Measurements from ENCODE around the gene PXK.

DNA sequence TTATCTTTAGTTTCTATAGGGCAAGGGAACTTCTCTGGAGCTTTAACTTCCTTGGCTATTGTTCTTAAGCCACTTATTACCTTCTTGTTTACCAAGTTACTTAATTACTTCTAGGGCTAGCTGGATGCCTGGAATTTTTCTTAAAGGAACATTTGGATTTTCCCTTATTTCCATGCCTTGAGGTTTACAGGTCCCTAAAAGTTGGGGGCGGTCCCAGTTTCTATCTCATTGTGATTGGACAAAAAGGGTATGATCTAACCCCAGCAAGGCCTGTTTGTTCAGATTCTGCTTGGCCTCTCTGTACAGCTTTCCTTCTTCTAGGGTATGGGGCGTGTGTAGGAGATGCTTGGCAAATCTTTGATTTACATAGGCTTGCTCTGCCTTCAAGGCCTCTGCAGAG lies 83.5 kb downstream of the PXK start:
- TF ChIP-seq, protein P1, sequence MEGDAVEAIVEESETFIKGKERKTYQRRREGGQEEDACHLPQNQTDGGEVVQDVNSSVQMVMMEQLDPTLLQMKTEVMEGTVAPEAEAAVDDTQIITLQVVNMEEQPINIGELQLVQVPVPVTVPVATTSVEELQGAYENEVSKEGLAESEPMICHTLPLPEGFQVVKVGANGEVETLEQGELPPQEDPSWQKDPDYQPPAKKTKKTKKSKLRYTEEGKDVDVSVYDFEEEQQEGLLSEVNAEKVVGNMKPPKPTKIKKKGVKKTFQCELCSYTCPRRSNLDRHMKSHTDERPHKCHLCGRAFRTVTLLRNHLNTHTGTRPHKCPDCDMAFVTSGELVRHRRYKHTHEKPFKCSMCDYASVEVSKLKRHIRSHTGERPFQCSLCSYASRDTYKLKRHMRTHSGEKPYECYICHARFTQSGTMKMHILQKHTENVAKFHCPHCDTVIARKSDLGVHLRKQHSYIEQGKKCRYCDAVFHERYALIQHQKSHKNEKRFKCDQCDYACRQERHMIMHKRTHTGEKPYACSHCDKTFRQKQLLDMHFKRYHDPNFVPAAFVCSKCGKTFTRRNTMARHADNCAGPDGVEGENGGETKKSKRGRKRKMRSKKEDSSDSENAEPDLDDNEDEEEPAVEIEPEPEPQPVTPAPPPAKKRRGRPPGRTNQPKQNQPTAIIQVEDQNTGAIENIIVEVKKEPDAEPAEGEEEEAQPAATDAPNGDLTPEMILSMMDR (conservative IDR thresholded peaks at IDR 0.05 in 1 of 2, IDR thresholded peaks at IDR 0.05 in 1 of 2; ENCODE audit: low read depth in 1 of 2, low read length in 2 of 2), result no peak
- no peak for TF ChIP-seq EZH2 (IDR thresholded peaks at IDR 0.05; ENCODE audit: low read length, missing control alignments)

All from fibroblast of lung (primary cell).